GM23248 (cell line): ENCODE data around the gene PCDHGC4. TPM values are rescaled to one million over a fixed set of nuclear protein-coding genes. Genes with fewer than 3 reads are reported as not detected.

Source experiments
- DNase-seq: peaks from one replicate; pipeline ENCODE4 v3.0.0-alpha.2; 2015
- H2AFZ ChIP-seq: fragments of 200-600 bp; sonication (generic); 2 replicates; pipeline ENCODE4 v1.6.1; 2016; ENCODE audit warnings: antibody characterized with exemption
- H3F3A ChIP-seq: fragments of 200-600 bp; sonication (generic); 2 replicates; pipeline ENCODE4 v1.6.1; 2016; ENCODE audit warnings: mild to moderate bottlenecking, antibody characterized with exemption, mixed run types; ENCODE audit not compliant: insufficient read depth
- H3K27ac ChIP-seq: fragments of 200-600 bp; sonication (generic); 2 replicates; pipeline ENCODE4 v1.5.1; 2016; ENCODE audit warnings: mild to moderate bottlenecking
- H3K27me3 ChIP-seq: fragments of 200-600 bp; sonication (generic); replicated peaks from 2 replicates; pipeline ENCODE4 v1.6.1; 2016; ENCODE audit warnings: mild to moderate bottlenecking; ENCODE audit not compliant: insufficient read depth
- H3K36me3 ChIP-seq: fragments of 200-600 bp; sonication (generic); 2 replicates; pipeline ENCODE4 v1.6.1; 2016; ENCODE audit warnings: low read depth, mild to moderate bottlenecking
- H3K4me1 ChIP-seq: fragments of 200-600 bp; sonication (generic); 2 replicates; pipeline ENCODE4 v1.6.1; 2016; ENCODE audit warnings: mild to moderate bottlenecking; ENCODE audit not compliant: insufficient read depth
- H3K4me2 ChIP-seq: fragments of 200-600 bp; sonication (generic); one replicate; pipeline ENCODE4 v1.6.1; 2016; ENCODE audit warnings: mild to moderate bottlenecking; ENCODE audit not compliant: unreplicated experiment
- H3K4me3 ChIP-seq: fragments of 200-600 bp; sonication (generic); 2 replicates; pipeline ENCODE4 v1.5.1; 2016; ENCODE audit warnings: mild to moderate bottlenecking
- H3K79me2 ChIP-seq: fragments of 200-600 bp; sonication (generic); 2 replicates; pipeline ENCODE4 v1.6.1; 2016; ENCODE audit warnings: mild to moderate bottlenecking; ENCODE audit not compliant: insufficient read depth
- H3K9ac ChIP-seq: fragments of 200-600 bp; sonication (generic); 2 replicates; pipeline ENCODE4 v1.6.1; 2016; ENCODE audit warnings: mild to moderate bottlenecking
- H3K9me2 ChIP-seq: fragments of 200-600 bp; sonication (generic); 2 replicates; pipeline ENCODE4 v1.6.1; 2016; ENCODE audit warnings: mixed run types, mild to moderate bottlenecking, moderate library complexity; ENCODE audit not compliant: insufficient read depth
- H3K9me3 ChIP-seq: fragments of 200-600 bp; sonication (generic); one replicate; pipeline ENCODE4 v1.6.1; 2017; ENCODE audit warnings: low read depth
- H4K20me1 ChIP-seq: fragments of 200-600 bp; sonication (generic); 2 replicates; pipeline ENCODE4 v1.6.0; 2016; ENCODE audit not compliant: insufficient read depth
- EZH2 ChIP-seq: fragments of 200-600 bp; sonication (generic); IDR thresholded peaks from 2 replicates; pipeline ENCODE4 v1.6.1; 2018; ENCODE audit warnings: antibody characterized with exemption, mild to moderate bottlenecking; ENCODE audit not compliant: insufficient read depth, poor library complexity, severe bottlenecking
- EZH2phosphoT487 ChIP-seq: fragments of 200-600 bp; sonication (generic); IDR thresholded peaks from 2 replicates; pipeline ENCODE4 v1.6.1; 2018; ENCODE audit warnings: antibody characterized with exemption, moderate library complexity, mild to moderate bottlenecking, low read depth; ENCODE audit not compliant: insufficient read depth
- WGBS, 2 experiments: methylation state at CpG; one replicate each; pipeline ENCODE4 v1.1.6; 2015 to 2017; ENCODE audit warnings: low lambda C conversion rate in 2 of 2, low coverage in 1 of 2; ENCODE audit errors: missing lambda C conversion rate in 2 of 2; 5-methylcytosine and 5-hydroxymethylcytosine counted together
- in situ Hi-C: fragments of 300-500 bp; cut with MboI; formaldehyde crosslinking; loops from 2 replicates; pipeline ENCODE4 v1.15.0; 2020
- polyA plus RNA-seq: library from polyadenylated mRNA; unstranded; fragments of >200 nt; fragmentation: Nextera tagmentation; extraction: Ambion mirVana; gene quantifications from 2 replicates; pipeline ENCODE4 v1.2.1, GENCODE V29; 2016
- total RNA-seq: library from RNA; depleted of rRNA; stranded (reverse); fragments of >200 nt; shearing (Covaris generic); gene quantifications from 2 replicates; pipeline ENCODE4 v1.2.3, GENCODE V29; 2014; rRNA removed

Gene PCDHGC4
- total RNA-seq: 0.38 and 0.54 TPM in 2 replicates
- polyA plus RNA-seq: 0.11 and 0.16 TPM in 2 replicates

- peak within 1 kb of the TSS; percentile 49 for H3K9ac ChIP-seq
Observed at GRCh38 chr5:141484641-141485311, at the start of gene PCDHGC4. PCDHGC4 (plus strand) TSS chr5:141485030; CDS start chr5:141485174, 144 bp downstream.

DNA sequence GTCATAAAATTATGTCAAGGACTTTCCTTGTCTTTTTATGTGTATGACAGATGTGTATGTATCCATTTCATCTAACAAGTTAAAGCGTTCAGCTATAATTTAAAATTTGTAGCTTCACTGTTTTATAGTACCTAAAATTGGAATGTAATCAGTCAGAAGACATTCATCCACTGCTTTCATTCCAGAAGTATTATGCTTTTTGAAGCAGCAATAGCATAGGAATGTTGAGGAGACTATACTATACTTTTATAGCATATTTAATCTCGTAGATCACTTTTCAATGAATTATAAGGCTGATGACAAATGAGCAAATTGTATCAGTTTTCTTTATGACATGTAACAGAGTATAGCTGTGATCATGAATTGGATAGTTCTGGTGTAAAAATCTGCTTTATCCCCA is 47.6 kb upstream of the PCDHGC4 start:
- Histone ChIP-seq H3K36me3 (no peaks in the 10 kb centered on the region), H3K4me3 (peak overlapping the region; percentile 19), H3K27me3 (no peaks in the 10 kb centered on the region), H3K27ac (peak overlapping the region; percentile 39), H2AFZ (no peak overlapping the region), H3K9me2 (no peaks in the 10 kb centered on the region), H3F3A (peaks cover 20% of the 10 kb centered on the region), H3K9ac (no peak overlapping the region), H4K20me1 (no peaks in the 10 kb centered on the region), H3K4me2 (peak overlapping the region; percentile 46), H3K4me1 (peaks cover 36% of the 10 kb centered on the region), H3K9me3 (no peaks in the 10 kb centered on the region), H3K79me2 (peaks cover 67% of the 10 kb centered on the region)
- no peak for TF ChIP-seq EZH2phosphoT487
- no peak for TF ChIP-seq EZH2
- in situ Hi-C loops: no loop called here
- WGBS, 2 experiments: 26 to 31% methylated on average over 2 of the region's 2 CpGs
- peak; percentile 69 for DNase-seq

More at GRCh38 chr5:141484641-141485311, at the start of gene PCDHGC4:
- in situ Hi-C loops: no loop called here
- TF ChIP-seq EZH2 (no peak), EZH2phosphoT487 (no peak)
- Histone ChIP-seq H3K9me3 (no peaks in the 10 kb centered on the region), H3K4me1 (peaks cover 35% of the 10 kb centered on the region), H4K20me1 (0 out of 2 replicates have a peak, but pooled peaks cover 3% of the 10 kb centered on the region), H2AFZ (peak within 1 kb of the TSS; percentile 32; the same call in 1 of the 2 replicates), H3K79me2 (peaks cover 86% of the 10 kb centered on the region), H3K4me3 (peak within 1 kb of the TSS; percentile 67), H3K27ac (no peak within 1 kb of the TSS), H3K9me2 (no peaks in the 10 kb centered on the region), H3K27me3 (no peaks in the 10 kb centered on the region), H3F3A (peaks cover 25% of the 10 kb centered on the region), H3K4me2 (peak within 1 kb of the TSS; percentile 86), H3K36me3 (no peaks in the 10 kb centered on the region)
- peak; percentile 51 for DNase-seq
- 7 to 13% methylated on average over 39 of the region's 39 CpGs for WGBS, 2 experiments

DNA sequence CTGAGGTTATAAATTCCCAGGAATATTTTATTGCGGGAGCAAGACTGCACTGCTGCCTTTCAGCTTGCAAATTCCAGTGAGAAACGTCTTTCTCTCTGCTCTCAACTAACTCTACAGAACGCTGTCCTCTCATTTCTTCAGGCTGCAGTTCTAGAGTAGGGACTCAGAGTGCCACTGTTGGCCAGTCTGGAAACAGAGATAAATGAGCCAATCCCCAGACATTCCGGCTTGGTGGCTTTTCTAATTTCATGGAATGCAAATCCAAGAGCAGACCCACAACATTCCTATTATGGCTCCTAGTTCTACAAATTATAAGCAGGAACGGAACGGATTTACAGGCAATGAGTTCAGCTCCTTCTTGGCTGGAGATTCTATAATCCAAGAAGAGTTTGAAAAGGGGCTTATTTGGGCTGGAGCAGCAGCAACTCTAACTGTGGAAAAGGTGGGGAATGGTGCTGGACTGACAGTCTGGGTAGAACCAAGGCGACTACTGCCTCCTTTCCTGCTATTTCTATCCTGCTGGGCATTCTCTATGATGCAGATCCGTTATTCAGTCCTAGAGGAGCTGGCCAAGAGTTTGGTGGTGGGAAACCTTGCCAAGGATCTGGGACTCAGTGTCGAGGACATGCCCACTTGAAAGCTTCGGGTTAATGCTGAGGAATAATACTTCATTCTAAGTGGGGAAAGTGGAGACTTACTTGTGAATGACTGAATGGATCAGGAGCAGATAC is 45.3 kb upstream of the PCDHGC4 start:
- DNase-seq: peak; percentile 62
- no peaks in the 10 kb centered on the region for H3K36me3 ChIP-seq
- peaks cover 79% of the 10 kb centered on the region for H3K79me2 ChIP-seq
- in situ Hi-C loops: no loop called here
- H3K4me2 ChIP-seq: peak overlapping the region; percentile 13
- H4K20me1 ChIP-seq: no peaks in the 10 kb centered on the region
- no peaks in the 10 kb centered on the region for H3K9me3 ChIP-seq
- no peaks in the 10 kb centered on the region for H3K9me2 ChIP-seq
- peaks cover 12% of the 10 kb centered on the region; the same call in 1 of the 2 replicates for H3F3A ChIP-seq
- H2AFZ ChIP-seq: no peak overlapping the region
- no peaks in the 10 kb centered on the region for H3K27me3 ChIP-seq
- H3K4me3 ChIP-seq: no peak overlapping the region
- H3K4me1 ChIP-seq: peaks cover 24% of the 10 kb centered on the region
- no peak overlapping the region for H3K9ac ChIP-seq
- peak overlapping the region; percentile 9 for H3K27ac ChIP-seq
- no peak for TF ChIP-seq EZH2phosphoT487
- TF ChIP-seq EZH2: no peak
- 33 to 34% methylated on average over 10 of the region's 10 CpGs for WGBS, 2 experiments

DNA sequence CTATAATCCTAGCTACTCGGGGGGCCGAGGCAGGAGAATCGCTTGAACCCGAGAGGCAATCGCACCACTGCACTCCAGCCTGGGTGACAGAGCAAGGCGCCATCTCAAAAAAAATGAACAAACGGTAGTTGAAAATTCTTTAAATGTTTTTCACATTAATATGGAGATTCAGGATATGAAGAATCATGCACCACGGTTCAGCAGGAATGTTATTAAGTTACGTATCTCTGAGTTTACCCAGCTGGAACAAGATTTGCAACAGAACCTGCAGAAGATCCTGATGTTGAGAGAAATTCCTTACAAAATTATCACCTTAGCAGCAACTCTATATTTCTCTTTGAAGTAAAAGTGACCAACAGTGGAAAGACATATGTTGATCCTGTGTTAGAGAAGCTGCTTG is 44.5 kb upstream of the PCDHGC4 start:
- no peak overlapping the region for H3K4me2 ChIP-seq
- peaks cover 23% of the 10 kb centered on the region for H3K4me1 ChIP-seq
- WGBS, 2 experiments: 88 to 89% methylated on average over 9 of the region's 9 CpGs
- H2AFZ ChIP-seq: no peak overlapping the region
- no peak for TF ChIP-seq EZH2
- no peak for TF ChIP-seq EZH2phosphoT487
- peaks cover 81% of the 10 kb centered on the region for H3K79me2 ChIP-seq
- H3F3A ChIP-seq: peaks cover 12% of the 10 kb centered on the region; the same call in 1 of the 2 replicates
- H3K9ac ChIP-seq: no peak overlapping the region
- no peaks in the 10 kb centered on the region for H3K27me3 ChIP-seq
- no peak overlapping the region for H3K4me3 ChIP-seq
- no peaks in the 10 kb centered on the region for H3K36me3 ChIP-seq
- no peaks in the 10 kb centered on the region for H3K9me2 ChIP-seq
- in situ Hi-C loops: no loop called here
- no peaks in the 10 kb centered on the region for H4K20me1 ChIP-seq
- H3K27ac ChIP-seq: no peak overlapping the region
- no peak for DNase-seq
- no peaks in the 10 kb centered on the region for H3K9me3 ChIP-seq
